ENCODE data around the gene GULP1. TPM values are rescaled to one million over a fixed set of nuclear protein-coding genes. Genes with fewer than 3 reads are reported as not detected.
A peak's percentile ranks its signal among the peaks of the same experiment; 100 is the strongest.

Gene GULP1
- total and polyA plus RNA-seq, 2 donors (not counting 1 experiment from before 2014, with no cell fraction given): 43.5 to 82.4 TPM

GRCh38 chr2:188527141-188527540 is 235.5 kb downstream of the GULP1 start:
- Histone ChIP-seq H3K79me2 (ENCODE audit: control insufficient read depth, insufficient read depth, low read length) (no peaks in the 10 kb centered on the region), H3K27me3 (ENCODE audit: control insufficient read depth, insufficient read depth, low read length) (no peaks in the 10 kb centered on the region), H2AFZ (ENCODE audit: low read length) (no peak overlapping the region), H3K27ac (ENCODE audit: insufficient read depth, low read length) (no peak overlapping the region), H4K20me1 (ENCODE audit: control insufficient read depth, extremely low read depth, insufficient read depth, low read length) (no peaks in the 10 kb centered on the region), H3K4me2 (ENCODE audit: extremely low read depth, insufficient read depth, low read length) (peak overlapping the region; percentile 73), H3K9ac (ENCODE audit: insufficient read depth, low read length) (no peak overlapping the region), H3K4me3 (replicated peaks in 1 of 4; ENCODE audit: control extremely low read depth in 1 of 4, insufficient read depth in 1 of 4, low read depth in 3 of 4, low read length in 4 of 4) (peak overlapping the region in 1 of 4 experiments; percentile 0), H3K9me3 (ENCODE audit: control insufficient read depth, insufficient read depth, low read depth, low read length) (no peaks in the 10 kb centered on the region), H3K4me1 (ENCODE audit: control insufficient read depth, extremely low read depth, insufficient read depth, low read length) (peaks cover 8% of the 10 kb centered on the region), H3K36me3 (ENCODE audit: control insufficient read depth, insufficient read depth, low read length) (no peaks in the 10 kb centered on the region)
- TF ChIP-seq EZH2 (IDR thresholded peaks at IDR 0.05; ENCODE audit: low read length, missing control alignments) (no peak), CTCF (conservative IDR thresholded peaks at IDR 0.05 in 1 of 2, IDR thresholded peaks at IDR 0.05 in 1 of 2; ENCODE audit: low read depth in 1 of 2, low read length in 2 of 2) (no peak)
- DNase-seq (ENCODE audit: low read depth in 2 of 2): peak; percentile 37 to 79

GRCh38 chr2:188527581-188527993 is 235.9 kb downstream of the GULP1 start:
- Histone ChIP-seq H3K36me3 (ENCODE audit: control insufficient read depth, insufficient read depth, low read length) (no peaks in the 10 kb centered on the region), H3K9me3 (ENCODE audit: control insufficient read depth, insufficient read depth, low read depth, low read length) (no peaks in the 10 kb centered on the region), H2AFZ (ENCODE audit: low read length) (no peak overlapping the region), H4K20me1 (ENCODE audit: control insufficient read depth, extremely low read depth, insufficient read depth, low read length) (no peaks in the 10 kb centered on the region), H3K4me1 (ENCODE audit: control insufficient read depth, extremely low read depth, insufficient read depth, low read length) (peaks cover 8% of the 10 kb centered on the region), H3K27ac (ENCODE audit: insufficient read depth, low read length) (no peak overlapping the region), H3K4me3 (replicated peaks in 1 of 4; ENCODE audit: control extremely low read depth in 1 of 4, insufficient read depth in 1 of 4, low read depth in 3 of 4, low read length in 4 of 4) (peak overlapping the region in 2 of 4 experiments; percentile 0 to 3), H3K9ac (ENCODE audit: insufficient read depth, low read length) (no peak overlapping the region), H3K4me2 (ENCODE audit: extremely low read depth, insufficient read depth, low read length) (peak overlapping the region; percentile 67), H3K79me2 (ENCODE audit: control insufficient read depth, insufficient read depth, low read length) (no peaks in the 10 kb centered on the region), H3K27me3 (ENCODE audit: control insufficient read depth, insufficient read depth, low read length) (no peaks in the 10 kb centered on the region)
- peak in 1 of 2 donors; percentile 26 for DNase-seq (ENCODE audit: low read depth in 2 of 2)
- TF ChIP-seq EZH2 (IDR thresholded peaks at IDR 0.05; ENCODE audit: low read length, missing control alignments) (no peak), CTCF (conservative IDR thresholded peaks at IDR 0.05 in 1 of 2, IDR thresholded peaks at IDR 0.05 in 1 of 2; ENCODE audit: low read depth in 1 of 2, low read length in 2 of 2) (no peak)

GRCh38 chr2:188529710-188530109 is 238.0 kb downstream of the GULP1 start:
- H3K79me2 ChIP-seq (ENCODE audit: control insufficient read depth, insufficient read depth, low read length): no peaks in the 10 kb centered on the region
- DNase-seq (ENCODE audit: low read depth in 2 of 2): peak in 1 of 2 donors; percentile 51
- no peak overlapping the region for H3K4me2 ChIP-seq (ENCODE audit: extremely low read depth, insufficient read depth, low read length)
- H3K27me3 ChIP-seq (ENCODE audit: control insufficient read depth, insufficient read depth, low read length): no peaks in the 10 kb centered on the region
- no peak overlapping the region for H3K27ac ChIP-seq (ENCODE audit: insufficient read depth, low read length)
- peaks cover 5% of the 10 kb centered on the region for H3K4me1 ChIP-seq (ENCODE audit: control insufficient read depth, extremely low read depth, insufficient read depth, low read length)
- no peaks in the 10 kb centered on the region for H4K20me1 ChIP-seq (ENCODE audit: control insufficient read depth, extremely low read depth, insufficient read depth, low read length)
- H2AFZ ChIP-seq (ENCODE audit: low read length): no peak overlapping the region
- no peak overlapping the region for H3K4me3 ChIP-seq (replicated peaks in 1 of 4; ENCODE audit: control extremely low read depth in 1 of 4, insufficient read depth in 1 of 4, low read depth in 3 of 4, low read length in 4 of 4)
- no peak overlapping the region for H3K9ac ChIP-seq (ENCODE audit: insufficient read depth, low read length)
- TF ChIP-seq EZH2 (IDR thresholded peaks at IDR 0.05; ENCODE audit: low read length, missing control alignments): no peak
- TF ChIP-seq CTCF (conservative IDR thresholded peaks at IDR 0.05 in 1 of 2, IDR thresholded peaks at IDR 0.05 in 1 of 2; ENCODE audit: low read depth in 1 of 2, low read length in 2 of 2): no peak
- H3K36me3 ChIP-seq (ENCODE audit: control insufficient read depth, insufficient read depth, low read length): no peaks in the 10 kb centered on the region
- H3K9me3 ChIP-seq (ENCODE audit: control insufficient read depth, insufficient read depth, low read depth, low read length): no peaks in the 10 kb centered on the region
